ENCODE data around the gene RPUSD1. TPM values are rescaled to one million over a fixed set of nuclear protein-coding genes. Genes with fewer than 3 reads are reported as not detected.
"Not testable (repeated sequence)": the region's sequence is repeated elsewhere in the genome, so short reads cannot be mapped to it uniquely, and the experiment has no call there.

RPUSD1 gene
- total RNA-seq, 1 donor from 2014 or later, result 26.8 TPM

GRCh38 chr16:759110-759910 is 28.9 kb downstream of the RPUSD1 start:
- Mint-ChIP-seq H3K4me1 (ENCODE audit: low read depth) (peaks cover 3% of the 10 kb centered on the region), H3K4me3 (ENCODE audit: low read depth) (no peak overlapping the region), H3K9me3 (ENCODE audit: low read depth) (peaks cover 4% of the 10 kb centered on the region), H3K27ac (peak overlapping the region; percentile 53), H3K36me3 (ENCODE audit: insufficient read depth) (no peaks in the 10 kb centered on the region), H3K27me3 (peaks cover 13% of the 10 kb centered on the region)
- no peak for DNase-seq (ENCODE audit: low spot score, unreplicated experiment)
- no peak for TF ChIP-seq CTCF (IDR thresholded peaks at IDR 0.05; ENCODE audit: unreplicated experiment)

GRCh38 chr16:756428-756827 is 31.8 kb downstream of the RPUSD1 start:
- no peak for DNase-seq (ENCODE audit: low spot score, unreplicated experiment)
- Mint-ChIP-seq H3K27ac (no peak overlapping the region), H3K27me3 (peaks cover 25% of the 10 kb centered on the region)

GRCh38 chr16:754656-755055 is 33.5 kb downstream of the RPUSD1 start:
- Mint-ChIP-seq H3K27ac (no peak overlapping the region), H3K4me3 (ENCODE audit: low read depth) (no peak overlapping the region), H3K9me3 (ENCODE audit: low read depth) (peaks cover 4% of the 10 kb centered on the region), H3K4me1 (ENCODE audit: low read depth) (peaks cover 13% of the 10 kb centered on the region), H3K36me3 (ENCODE audit: insufficient read depth) (no peaks in the 10 kb centered on the region), H3K27me3 (peaks cover 34% of the 10 kb centered on the region)
- no peak for TF ChIP-seq CTCF (IDR thresholded peaks at IDR 0.05; ENCODE audit: unreplicated experiment)
- no peak for DNase-seq (ENCODE audit: low spot score, unreplicated experiment)

More at GRCh38 chr16:756428-756827, 31.8 kb downstream of the RPUSD1 start:
- Mint-ChIP-seq H3K36me3 (ENCODE audit: insufficient read depth) (no peaks in the 10 kb centered on the region), H3K9me3 (ENCODE audit: low read depth) (peaks cover 4% of the 10 kb centered on the region), H3K4me1 (ENCODE audit: low read depth) (peaks cover 12% of the 10 kb centered on the region), H3K4me3 (ENCODE audit: low read depth) (no peak overlapping the region)
- TF ChIP-seq CTCF (IDR thresholded peaks at IDR 0.05; ENCODE audit: unreplicated experiment), result no peak

- DNase-seq (ENCODE audit: low spot score, unreplicated experiment); H3K9me3 Mint-ChIP-seq (ENCODE audit: low read depth); H3K27ac Mint-ChIP-seq; H3K4me3 Mint-ChIP-seq (ENCODE audit: low read depth); H3K36me3 Mint-ChIP-seq (ENCODE audit: insufficient read depth): not testable (repeated sequence)
- Mint-ChIP-seq H3K27me3 (peaks cover 34% of the 10 kb centered on the region), H3K4me1 (ENCODE audit: low read depth) (peaks cover 12% of the 10 kb centered on the region)
Measured at GRCh38 chr16:754121-754607, 34.0 kb downstream of the RPUSD1 start.

GRCh38 chr16:752007-752312 is 36.2 kb downstream of the RPUSD1 start:
- TF ChIP-seq CTCF (IDR thresholded peaks at IDR 0.05; ENCODE audit: unreplicated experiment), result no peak
- Mint-ChIP-seq H3K9me3 (ENCODE audit: low read depth) (peaks cover 4% of the 10 kb centered on the region), H3K27me3 (peaks cover 28% of the 10 kb centered on the region), H3K4me3 (ENCODE audit: low read depth) (peak overlapping the region; percentile 20), H3K27ac (no peak overlapping the region), H3K4me1 (ENCODE audit: low read depth) (peaks cover 12% of the 10 kb centered on the region), H3K36me3 (ENCODE audit: insufficient read depth) (no peaks in the 10 kb centered on the region)
- DNase-seq (ENCODE audit: low spot score, unreplicated experiment), result no peak

Data from progenitor cell of endocrine pancreas (in vitro differentiated cells).